ENCODE data around the gene KRT82.

The KRT82 gene

GRCh38 chr12:52380271-52380694 is 25.9 kb downstream of the KRT82 start:
- no peak for DNase-seq

- no peak for DNase-seq
Measured at GRCh38 chr12:52379536-52379935, 26.6 kb downstream of the KRT82 start.

DNA sequence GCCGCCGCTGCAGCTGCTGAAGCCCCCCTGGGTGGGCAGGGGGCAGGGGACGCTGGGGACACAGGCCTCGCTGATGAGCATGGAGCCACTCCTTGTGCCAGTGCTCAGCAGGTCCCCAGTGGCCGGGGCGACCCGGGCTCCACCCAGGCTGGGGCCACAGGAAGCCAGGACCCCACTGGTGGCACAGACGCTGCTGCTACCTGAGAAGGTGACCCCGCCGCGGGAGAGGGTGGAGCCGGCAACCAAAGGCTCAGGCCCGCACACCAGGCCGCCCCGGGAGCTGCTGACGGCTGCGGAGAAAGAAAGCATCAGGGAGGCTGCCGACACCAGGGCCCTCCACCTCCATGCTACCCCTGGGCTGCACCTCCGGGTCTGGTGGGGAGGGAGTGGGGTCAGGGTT is 28.0 kb downstream of the KRT82 start:
- no peak for DNase-seq

DNA sequence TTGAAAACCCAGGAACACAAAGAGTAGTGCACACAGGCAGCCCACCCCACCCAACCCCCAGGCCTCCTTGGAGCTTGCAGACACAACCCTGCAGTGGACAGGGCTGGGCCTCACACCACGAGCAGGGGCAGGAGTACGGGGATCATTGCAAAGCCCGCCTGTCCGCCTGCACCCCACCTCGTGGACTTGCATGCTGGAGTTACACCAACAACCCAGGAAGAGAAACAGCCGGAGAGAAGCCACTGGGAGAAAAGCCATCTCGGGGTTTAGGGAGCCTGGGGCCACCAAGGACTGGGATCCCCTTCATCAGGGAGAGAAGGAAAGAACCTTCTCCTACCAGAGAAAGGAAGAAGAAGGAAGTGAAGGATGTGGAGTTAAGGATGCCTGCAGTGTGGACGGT is 28.9 kb downstream of the KRT82 start:
- DNase-seq, result no peak

GRCh38 chr12:52372216-52373154 is 33.6 kb downstream of the KRT82 start:
- DNase-seq, result peak; percentile 46

DNA sequence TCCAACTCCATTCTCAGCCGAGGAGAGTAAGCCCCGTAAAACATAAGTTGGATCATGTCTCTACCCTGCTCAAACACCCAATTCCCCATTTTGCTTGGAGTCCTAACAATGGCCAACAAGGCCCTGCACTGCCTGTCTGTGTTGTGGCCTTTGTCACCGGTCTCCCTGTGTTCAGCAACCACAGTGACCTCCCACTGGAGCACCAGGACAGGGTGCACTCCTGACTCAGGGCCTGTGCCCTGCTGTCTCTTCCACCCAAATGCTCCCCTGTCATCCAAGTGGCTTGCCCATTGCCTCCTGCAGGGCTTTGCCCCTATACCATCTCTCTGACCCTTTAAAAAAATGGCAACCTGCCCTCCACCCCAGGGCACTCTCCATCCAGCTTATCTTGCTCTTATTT is 34.4 kb downstream of the KRT82 start:
- DNase-seq, result no peak

DNA sequence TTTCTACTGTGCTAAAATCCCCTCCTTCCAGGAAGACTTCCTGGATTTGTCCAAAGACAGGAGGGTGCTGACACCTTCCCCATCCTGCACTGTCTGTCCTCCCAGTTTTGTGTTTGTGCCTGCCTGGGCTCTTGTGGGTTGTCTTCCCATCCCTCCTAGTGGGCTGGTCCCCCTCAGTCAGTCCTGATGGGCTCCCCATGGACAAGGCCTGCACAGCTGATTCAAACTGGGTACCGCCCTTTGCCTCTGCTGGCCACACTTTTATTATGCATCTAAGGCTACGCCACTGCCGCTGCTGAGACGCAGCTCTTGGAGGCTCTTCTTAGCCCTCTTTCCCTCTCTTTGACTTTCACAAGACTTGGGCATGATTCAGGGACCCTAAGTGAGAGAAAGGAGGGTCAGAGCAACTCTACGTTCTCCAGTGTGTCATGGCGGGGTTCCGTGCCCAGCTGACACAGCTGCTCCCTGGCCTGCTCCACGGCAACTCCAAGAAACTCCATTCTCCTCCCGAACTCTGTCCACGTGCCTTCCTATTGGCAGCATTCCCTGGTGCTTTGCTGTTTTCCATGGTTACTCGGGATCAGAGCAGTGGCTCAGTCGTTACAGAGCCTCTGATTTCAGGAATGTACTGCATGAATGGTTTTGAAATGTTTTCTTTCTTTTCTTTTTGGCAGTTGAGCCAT is 35.1 kb downstream of the KRT82 start:
- DNase-seq, result no peak

- DNase-seq, result no peak
Measured at GRCh38 chr12:52369809-52370208, 36.3 kb downstream of the KRT82 start.

DNA sequence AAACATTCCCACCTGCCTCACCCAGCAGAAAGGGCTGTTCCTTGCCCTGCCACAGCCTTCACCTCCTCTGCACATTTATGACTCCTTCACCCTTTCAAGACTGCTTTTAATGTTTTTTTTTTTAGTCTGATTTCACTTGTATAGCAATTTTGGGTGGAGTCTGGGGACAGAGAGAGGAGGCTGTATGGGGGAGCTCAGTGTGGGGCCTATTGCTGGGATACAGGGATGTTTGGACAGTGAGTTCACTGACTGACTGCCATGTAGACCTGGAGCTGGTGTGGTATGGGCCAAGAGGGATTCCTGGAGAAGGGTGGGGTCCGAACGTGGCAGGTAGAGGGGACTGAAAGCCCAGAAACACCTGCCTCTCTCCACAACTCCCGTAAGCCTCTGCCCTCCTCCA is 36.9 kb downstream of the KRT82 start:
- no peak for DNase-seq

- DNase-seq, result no peak
Measured at GRCh38 chr12:52368508-52368907, 37.6 kb downstream of the KRT82 start.

GRCh38 chr12:52367876-52368275 is 38.3 kb downstream of the KRT82 start:
- DNase-seq, result no peak

- no peak for DNase-seq
Measured at GRCh38 chr12:52366738-52367485, 39.2 kb downstream of the KRT82 start, which contains the start of gene KRT85. Gene KRT85 (minus strand): TSS chr12:52367481. CDS start chr12:52367405, 76 bp downstream.

DNA sequence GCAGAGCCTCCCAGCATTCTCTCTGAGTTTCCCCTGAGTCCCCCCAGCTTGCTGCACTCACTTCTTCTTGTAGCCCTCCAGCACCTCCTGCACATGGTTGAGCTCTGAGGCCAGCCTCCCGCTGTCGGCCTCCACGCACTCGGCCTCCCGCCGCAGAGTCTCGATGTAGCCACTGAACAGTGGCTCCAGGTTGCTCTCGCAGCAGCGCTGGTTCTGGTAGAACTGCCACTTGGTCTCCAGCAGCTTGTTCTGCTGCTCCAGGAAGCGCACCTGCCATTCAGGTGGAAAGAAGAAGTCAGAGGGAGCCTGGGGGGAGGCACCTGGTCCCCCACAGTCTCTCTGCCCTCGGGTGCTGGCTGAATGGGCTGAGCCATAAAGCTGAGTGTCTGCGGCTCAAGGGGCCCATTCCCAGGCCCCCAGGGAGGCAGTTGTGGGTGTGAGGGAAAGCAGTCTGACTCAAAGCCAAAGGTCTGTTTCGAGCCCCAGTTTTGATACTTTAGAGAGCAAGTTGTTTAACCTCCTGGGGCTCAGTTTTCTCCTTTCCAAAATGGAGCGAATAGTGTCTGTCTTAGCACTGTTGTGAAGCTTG is 41.1 kb downstream of the KRT82 start:
- DNase-seq, result no peak

DNA sequence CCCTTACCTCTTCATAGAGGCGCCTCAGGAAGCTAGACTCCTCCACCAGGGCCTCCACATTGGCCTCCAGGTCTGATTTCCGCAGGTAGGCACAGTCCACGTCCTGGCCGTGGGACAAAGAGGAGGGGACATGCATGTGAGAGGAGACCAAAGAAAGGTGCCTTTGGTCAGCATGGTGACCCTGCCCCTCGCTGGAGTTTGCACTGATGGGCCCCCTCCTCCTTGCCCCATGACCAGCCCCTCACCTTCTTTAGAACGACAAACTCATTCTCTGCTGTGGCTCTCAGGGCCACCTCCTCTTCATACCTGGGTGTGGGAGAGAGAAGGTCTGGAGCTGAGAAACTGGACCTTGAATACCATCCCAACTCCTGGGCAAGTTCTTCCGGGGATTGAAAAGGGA is 42.1 kb downstream of the KRT82 start:
- no peak for DNase-seq

- DNase-seq, result no peak
Measured at GRCh38 chr12:52363111-52363679, 42.9 kb downstream of the KRT82 start.

- no peak for DNase-seq
Measured at GRCh38 chr12:52362118-52362726, 43.9 kb downstream of the KRT82 start.

GRCh38 chr12:52361553-52361952 is 44.6 kb downstream of the KRT82 start:
- DNase-seq, result no peak

GRCh38 chr12:52360663-52361271 is 45.4 kb downstream of the KRT82 start:
- DNase-seq, result no peak

- DNase-seq, result no peak
Measured at GRCh38 chr12:52360106-52360662, 46.0 kb downstream of the KRT82 start.

- no peak for DNase-seq
Measured at GRCh38 chr12:52359621-52360061, 46.5 kb downstream of the KRT82 start.

All from NCI-H2081 treated with DMSO at 0.1 percent for 48 hours (cell line).